Lung (tissue), 12 donors: ENCODE data around the gene CSNK2A1. TPM values are rescaled to one million over a fixed set of nuclear protein-coding genes. Genes with fewer than 3 reads are reported as not detected.
"Not testable (repeated sequence)": the region's sequence is repeated elsewhere in the genome, so short reads cannot be mapped to it uniquely, and the experiment has no call there.

Source experiments
- ATAC-seq: fragments of 200-7000 bp; cut with Tn5 transposase; one replicate; pipeline ENCODE4 v1.9.1; 2020; ENCODE audit warnings: moderate number of reproducible peaks; ENCODE audit not compliant: insufficient read depth, low FRiP score
- DNase-seq, 3 donors: peaks; one replicate each; pipeline ENCODE4 v3.0.0-alpha.2; 2013 to 2017
- H3K27ac ChIP-seq, 2 donors: one replicate each; pipeline ENCODE4 v1.5.1; 2013; ENCODE audit warnings: mild to moderate bottlenecking in 2 of 2, moderate library complexity in 2 of 2, control low read depth in 1 of 2, inconsistent platforms in 1 of 2, low read depth in 1 of 2, low read length in 1 of 2
- H3K27me3 ChIP-seq, 3 donors: one replicate each; pipeline ENCODE4 v1.5.1; 2013; ENCODE audit warnings: low read length in 2 of 3; ENCODE audit not compliant: control insufficient read depth in 3 of 3, insufficient read depth in 3 of 3
- H3K36me3 ChIP-seq, 4 donors: one replicate each; pipeline ENCODE4 v1.5.1; 2013; ENCODE audit warnings: low read length in 4 of 4, mild to moderate bottlenecking in 1 of 4, moderate library complexity in 1 of 4; ENCODE audit not compliant: control insufficient read depth in 4 of 4, insufficient read depth in 4 of 4
- H3K4me1 ChIP-seq, 5 donors: one replicate each; pipeline ENCODE4 v1.5.1; 2013; ENCODE audit warnings: low read length in 5 of 5, mild to moderate bottlenecking in 2 of 5, moderate library complexity in 1 of 5; ENCODE audit not compliant: control insufficient read depth in 5 of 5, insufficient read depth in 5 of 5
- H3K4me3 ChIP-seq: one replicate; pipeline ENCODE4 v1.5.1; 2013; ENCODE audit warnings: mild to moderate bottlenecking, control low read depth, moderate library complexity
- H3K9ac ChIP-seq, 2 donors: one replicate each; pipeline ENCODE4 v1.5.1; 2013; ENCODE audit warnings: low read length in 2 of 2, control low read depth in 1 of 2; ENCODE audit not compliant: insufficient read depth in 1 of 2
- H3K9me3 ChIP-seq, 4 donors: one replicate each; pipeline ENCODE4 v1.5.1; 2013; ENCODE audit warnings: low read length in 3 of 4, mild to moderate bottlenecking in 1 of 4, moderate library complexity in 1 of 4; ENCODE audit not compliant: control insufficient read depth in 4 of 4, insufficient read depth in 3 of 4
- CTCF ChIP-seq: IDR thresholded peaks from 2 replicates; pipeline ENCODE4 v1.5.1; 2012; ENCODE audit warnings: mild to moderate bottlenecking; ENCODE audit errors: control extremely low read depth, extremely low read depth
- WGBS, 2 donors: extraction: QIAGEN DNeasy Blood & Tissue Kit; methylation state at CpG; one replicate each; pipeline ENCODE4 v1.1.7; 2013; 5-methylcytosine and 5-hydroxymethylcytosine counted together
- polyA plus RNA-seq, 2 donors: library from polyadenylated mRNA; stranded (reverse); fragments of 200-250 nt; gene quantifications; one replicate each; pipeline ENCODE4 v1.2.1, GENCODE V29; 2013
- total RNA-seq, 2 donors: library from RNA; depleted of rRNA in 1 of 2; stranded (reverse); fragments of >200 nt in 1 of 2; gene quantifications; one replicate each; pipeline ENCODE4 v1.2.1, GENCODE V29; 2014 to 2021
- donor health status: control.
- donor health status: control.
- donor health status: Bipolar disorder and iron deficiency.
- donor health status: healthy.
- donor health status: DM: yes; HTN: yes; CAD: no.

The CSNK2A1 gene
- total and polyA plus RNA-seq, 4 donors: 20.5 to 186 (median 60.7) TPM

- H3K4me1 ChIP-seq: peaks cover 10 to 33% (median 12%) of the 10 kb centered on the region in 5 donors
- no peak overlapping the region for H3K4me3 ChIP-seq
- H3K9me3 ChIP-seq: no peaks in the 10 kb centered on the region
- no peak overlapping the region for H3K9ac ChIP-seq
- no peak overlapping the region for H3K27ac ChIP-seq
- TF ChIP-seq CTCF: no peak
- ATAC-seq (no peak), DNase-seq (peak in 1 of 3 donors; percentile 15)
- H3K36me3 ChIP-seq: no peaks in the 10 kb centered on the region
- no peaks in the 10 kb centered on the region for H3K27me3 ChIP-seq
- 39 to 45% methylated on average over 6 of the region's 6 CpGs for WGBS, 2 donors
Observed at GRCh38 chr20:458776-459175, 84.8 kb downstream of the CSNK2A1 start.

DNA sequence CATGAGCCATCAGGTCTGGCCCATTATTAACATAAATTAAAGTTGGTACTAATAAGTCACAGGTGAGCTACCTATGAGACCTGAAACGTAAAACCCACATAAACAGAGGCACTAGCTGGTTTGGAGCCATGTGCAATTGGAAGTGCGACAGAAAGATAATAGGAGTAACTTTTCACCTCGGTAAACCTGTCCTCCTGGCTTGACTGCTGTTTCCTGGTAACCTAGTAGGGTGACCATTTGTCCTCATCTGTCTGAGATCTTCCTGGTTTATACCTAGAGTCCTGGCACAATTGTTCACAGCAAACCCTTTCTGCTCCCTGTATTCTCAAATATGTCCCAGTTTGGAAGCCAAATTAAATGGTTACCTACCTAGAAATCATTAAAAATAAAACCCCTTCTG lies 88.6 kb downstream of the CSNK2A1 start:
- DNase-seq: no peak
- H3K9me3 ChIP-seq: no peaks in the 10 kb centered on the region
- no peak overlapping the region for H3K4me3 ChIP-seq
- no peak for ATAC-seq
- TF ChIP-seq CTCF: no peak
- 80 to 86% methylated on average over 3 of the region's 3 CpGs for WGBS, 2 donors
- H3K36me3 ChIP-seq: peaks cover 0 to 2% (median 0%) of the 10 kb centered on the region in 4 donors
- peaks cover 3 to 12% (median 8%) of the 10 kb centered on the region in 5 donors for H3K4me1 ChIP-seq
- H3K27me3 ChIP-seq: no peaks in the 10 kb centered on the region
- H3K9ac ChIP-seq: no peak overlapping the region
- H3K27ac ChIP-seq: no peak overlapping the region

DNA sequence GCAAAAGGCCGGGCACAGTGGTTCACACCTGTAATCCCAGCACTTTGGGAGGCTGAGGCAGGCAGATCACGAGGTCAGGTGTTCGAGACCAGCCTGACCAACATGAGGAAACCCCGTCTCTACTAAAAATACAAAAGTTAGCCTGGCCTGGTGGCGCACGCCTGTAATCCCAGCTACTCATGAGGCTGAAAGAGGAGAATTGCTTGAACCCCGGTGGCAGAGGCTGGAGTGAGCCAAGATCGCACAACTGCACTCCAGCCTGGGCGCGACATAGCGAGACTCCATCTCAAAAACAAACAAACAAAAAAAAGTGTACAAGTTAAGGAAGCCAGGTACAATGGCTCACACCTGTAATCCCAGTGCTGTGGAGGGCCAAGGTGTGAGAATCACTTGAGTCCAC lies 91.6 kb downstream of the CSNK2A1 start:
- not testable (repeated sequence) for ATAC-seq, H3K9ac ChIP-seq, DNase-seq, H3K36me3 ChIP-seq, H3K27me3 ChIP-seq, H3K4me3 ChIP-seq, H3K27ac ChIP-seq, H3K4me1 ChIP-seq, H3K9me3 ChIP-seq
- 88 to 92% methylated on average over 11 of the region's 11 CpGs for WGBS, 2 donors

DNA sequence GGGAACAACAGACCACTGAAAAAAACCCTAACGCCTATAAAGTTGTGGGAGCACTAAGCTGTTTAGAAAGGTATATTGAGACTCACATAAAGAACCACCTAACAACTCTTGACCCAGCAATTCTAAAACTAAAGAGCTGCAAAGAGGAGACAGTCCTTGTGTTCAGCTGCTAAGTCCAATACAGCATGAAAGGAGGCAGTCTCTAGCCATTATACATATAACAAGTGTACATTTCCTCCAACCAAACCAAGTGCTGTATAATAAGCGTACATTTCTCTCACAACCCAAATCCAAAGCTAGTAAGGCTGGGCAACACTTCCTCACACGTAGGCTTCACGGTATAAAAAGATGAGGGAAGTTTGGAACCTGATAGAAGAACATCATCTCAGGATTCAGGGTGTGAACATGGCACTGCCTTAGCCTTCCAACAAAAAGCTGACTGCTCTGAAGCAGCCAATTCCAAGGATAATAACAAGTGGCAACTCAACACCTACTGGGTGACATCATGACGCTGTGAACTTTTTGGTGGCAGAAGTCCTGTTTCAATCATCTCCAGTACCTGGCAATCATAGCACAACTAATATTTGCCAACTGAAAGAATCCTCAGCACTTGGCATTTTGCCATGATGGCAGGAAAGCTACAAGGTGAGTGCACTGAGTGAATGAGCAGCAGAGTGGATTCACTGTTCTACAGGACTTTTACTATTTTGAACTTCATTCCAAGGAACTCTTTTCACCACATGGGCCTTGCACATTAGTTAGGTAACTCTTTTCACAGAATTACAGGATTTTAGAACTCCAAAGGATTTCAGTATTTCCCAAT lies 97.9 kb downstream of the CSNK2A1 start:
- DNase-seq (peak; percentile 45 to 66 (median 48)), ATAC-seq (no peak)
- peaks cover 0 to 11% (median 0%) of the 10 kb centered on the region in 5 donors for H3K4me1 ChIP-seq
- H3K36me3 ChIP-seq: peaks cover 14 to 23% (median 17%) of the 10 kb centered on the region in 4 donors
- WGBS, 2 donors: 71 to 79% methylated on average over 5 of the region's 5 CpGs
- no peak overlapping the region for H3K9ac ChIP-seq
- TF ChIP-seq CTCF: no peak
- no peaks in the 10 kb centered on the region for H3K27me3 ChIP-seq
- H3K9me3 ChIP-seq: no peaks in the 10 kb centered on the region
- H3K4me3 ChIP-seq: no peak overlapping the region
- peak overlapping the region in 1 of 2 donors; percentile 23 for H3K27ac ChIP-seq
